IPS DF 6.9 (cell line): ENCODE measurements around the gene ACADVL.
"Not testable (repeated sequence)": the region's sequence is repeated elsewhere in the genome, so short reads cannot be mapped to it uniquely, and the experiment has no call there.

Experiments used
- DNase-seq: peaks from one replicate; pipeline ENCODE4 v3.0.0-alpha.2; 2013; ENCODE audit warnings: low read depth, low spot score
- H3K27ac ChIP-seq: one replicate; pipeline ENCODE4 v1.5.1; 2013; ENCODE audit warnings: low read length, control low read depth
- H3K27me3 ChIP-seq: 2 replicates; pipeline ENCODE4 v1.6.1; 2013; ENCODE audit warnings: mild to moderate bottlenecking, low read length; ENCODE audit not compliant: control insufficient read depth, insufficient read depth
- H3K36me3 ChIP-seq: 2 replicates; pipeline ENCODE4 v1.6.1; 2013; ENCODE audit warnings: low read length; ENCODE audit not compliant: control insufficient read depth, insufficient read depth
- H3K4me1 ChIP-seq: 2 replicates; pipeline ENCODE4 v1.6.1; 2013; ENCODE audit warnings: low read length; ENCODE audit not compliant: control insufficient read depth, insufficient read depth
- H3K4me3 ChIP-seq: 2 replicates; pipeline ENCODE4 v1.5.1; 2013; ENCODE audit warnings: mild to moderate bottlenecking, low read length
- H3K9me3 ChIP-seq: 2 replicates; pipeline ENCODE4 v1.6.1; 2013; ENCODE audit warnings: low read length, inconsistent platforms; ENCODE audit not compliant: control insufficient read depth, insufficient read depth
- WGBS: extraction: QIAGEN DNeasy Blood & Tissue Kit; methylation state at CpG from one replicate; pipeline ENCODE4 v1.1.7; 2013; ENCODE audit warnings: mixed read lengths, missing lambda C conversion rate; ENCODE audit not compliant: insufficient read length, insufficient coverage; 5-methylcytosine and 5-hydroxymethylcytosine counted together

The ACADVL gene

DNA sequence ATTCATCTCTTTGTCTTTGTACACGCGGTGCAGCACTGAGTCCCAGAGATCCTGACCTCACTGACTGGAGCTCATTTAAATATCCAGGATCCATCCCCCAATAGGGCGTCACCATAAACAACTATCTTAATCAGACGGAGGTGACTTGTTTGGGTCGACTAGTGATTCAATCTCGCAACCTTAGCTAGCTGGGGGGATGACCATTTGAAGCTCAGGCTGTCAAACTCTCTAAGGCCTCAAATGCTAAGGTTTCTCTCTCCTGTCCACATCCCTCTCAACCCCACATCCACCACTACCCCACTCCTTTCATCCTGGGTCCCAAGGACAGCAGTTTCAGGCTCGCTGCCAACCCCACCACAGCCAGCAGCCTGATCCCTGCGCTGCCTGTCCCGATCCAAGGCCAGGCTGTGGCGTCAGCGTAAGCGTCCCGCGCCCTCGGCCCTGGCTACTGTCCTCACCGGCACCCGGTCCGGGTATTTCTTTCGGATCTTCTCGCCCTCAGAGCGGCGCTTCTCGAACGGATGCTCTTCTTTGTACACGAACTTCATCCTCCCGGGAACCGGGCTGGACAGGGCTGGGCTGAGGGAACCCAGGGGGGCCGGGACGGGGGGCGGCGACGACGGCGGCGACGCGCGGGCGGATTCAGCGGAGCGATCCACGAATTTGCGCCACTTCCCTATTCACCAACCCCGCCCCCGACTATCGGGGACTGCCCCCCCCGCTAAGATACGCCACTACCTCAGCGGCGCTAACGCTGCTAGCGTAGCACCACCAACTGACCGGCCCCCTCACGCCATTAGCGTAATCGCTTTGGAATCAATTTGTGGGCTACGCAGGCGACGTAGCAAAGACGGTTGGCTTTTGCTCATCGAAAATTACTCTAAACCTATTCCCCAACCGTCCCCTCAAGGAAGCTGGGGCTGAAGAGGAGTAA is 22.3 kb downstream of the ACADVL start, which contains the start of gene GABARAP:
TSS of gene GABARAP (minus strand) at position 667 of the 934 bp plus-strand sequence. CDS start at position 548, 119 bp downstream.
- Histone ChIP-seq H3K36me3 (peaks cover 4% of the 10 kb centered on the region; the same call in 1 of the 2 replicates), H3K27ac (no peak within 1 kb of the TSS), H3K4me3 (peak within 1 kb of the TSS; percentile 84), H3K4me1 (no peaks in the 10 kb centered on the region; the same call in 1 of the 2 replicates), H3K9me3 (no peaks in the 10 kb centered on the region), H3K27me3 (no peaks in the 10 kb centered on the region)
- no peak for DNase-seq
- WGBS, result no CpG with 5 or more reads among the region's 62 CpGs

DNA sequence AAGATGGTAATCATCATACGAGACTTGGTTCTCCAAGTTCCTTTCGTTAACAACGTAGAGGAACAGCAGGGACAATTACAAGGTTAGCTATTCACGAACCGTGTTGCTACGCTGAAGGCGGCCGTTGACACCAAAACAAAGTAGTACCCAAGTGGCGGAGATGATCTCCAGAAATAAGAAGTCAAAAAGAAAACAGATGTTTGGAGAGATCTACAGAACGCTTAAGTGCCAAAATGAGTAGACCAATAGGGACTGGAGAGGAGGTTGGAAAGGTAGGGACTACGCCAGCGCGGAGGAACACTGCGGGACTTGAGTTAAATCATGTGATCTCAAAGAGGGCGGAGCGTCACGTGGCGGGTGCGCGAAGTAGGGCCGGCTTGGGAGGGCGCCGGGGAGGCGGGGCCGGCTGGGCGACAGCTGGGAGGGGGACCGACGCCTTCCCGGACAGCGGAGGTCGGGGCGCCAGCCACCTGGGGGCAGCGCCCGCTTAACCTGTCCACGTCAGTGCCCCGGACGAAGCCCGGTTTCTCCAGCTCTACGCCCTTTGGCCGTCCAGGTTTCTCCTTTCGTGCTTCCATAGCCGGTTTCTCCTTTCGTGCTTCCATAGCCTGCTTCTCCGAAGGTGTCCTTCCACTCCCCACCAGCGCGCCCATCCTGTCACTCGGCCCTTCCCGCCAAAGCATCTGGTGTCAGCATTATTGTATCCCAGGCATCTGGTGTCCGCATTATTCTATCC is 23.1 kb downstream of the ACADVL start:
- WGBS, result no CpG with 5 or more reads among the region's 49 CpGs
- Histone ChIP-seq H3K4me3 (peak overlapping the region; percentile 84; the same call in 1 of the 2 replicates), H3K36me3 (peaks cover 4% of the 10 kb centered on the region; the same call in 1 of the 2 replicates), H3K9me3 (no peaks in the 10 kb centered on the region), H3K27me3 (no peaks in the 10 kb centered on the region), H3K4me1 (no peaks in the 10 kb centered on the region; the same call in 1 of the 2 replicates), H3K27ac (no peak overlapping the region)
- no peak for DNase-seq

DNA sequence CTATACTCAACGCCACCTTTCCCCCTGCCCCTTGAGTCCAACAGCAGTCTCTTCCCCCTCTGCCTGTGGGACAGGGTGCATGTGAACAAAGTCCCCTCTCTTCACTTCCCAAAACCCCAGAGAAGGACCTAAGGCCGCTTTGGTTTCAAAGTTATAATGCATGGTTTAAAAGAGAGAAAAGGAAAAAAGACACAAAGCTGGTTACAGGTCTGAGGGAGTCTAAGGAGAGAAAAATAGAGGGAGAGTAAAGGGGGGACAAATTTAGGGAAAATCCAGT is 23.7 kb downstream of the ACADVL start:
- DNase-seq, result no peak
- H3K36me3 ChIP-seq, result peaks cover 4% of the 10 kb centered on the region; the same call in 1 of the 2 replicates
- H3K27me3 ChIP-seq, result no peaks in the 10 kb centered on the region
- H3K9me3 ChIP-seq, result no peaks in the 10 kb centered on the region
- no CpG with 5 or more reads among the region's 2 CpGs for WGBS
- H3K4me3 ChIP-seq, result peak overlapping the region; percentile 13; the same call in 1 of the 2 replicates
- H3K4me1 ChIP-seq, result no peaks in the 10 kb centered on the region; the same call in 1 of the 2 replicates
- no peak overlapping the region for H3K27ac ChIP-seq

DNA sequence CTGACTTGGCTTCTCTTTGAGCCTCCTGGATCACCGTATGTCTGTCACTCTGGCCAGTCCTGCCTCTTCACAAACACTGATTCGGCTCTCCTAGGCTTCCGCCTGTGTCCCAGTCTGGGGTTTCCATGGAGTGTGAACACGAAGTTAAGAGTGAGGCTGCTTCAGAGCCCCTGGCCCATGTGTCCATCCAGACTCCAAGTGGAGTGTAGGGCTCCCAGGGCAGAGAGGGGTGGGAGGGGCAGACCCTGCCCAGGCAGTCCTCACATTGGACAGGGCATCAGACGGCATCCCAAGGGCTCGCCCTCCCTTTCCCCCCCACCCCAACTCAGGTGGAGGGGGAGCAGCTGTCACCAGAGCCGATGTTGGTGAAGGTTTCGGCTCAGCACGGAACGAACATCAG is 24.1 kb downstream of the ACADVL start:
- not testable (repeated sequence) for H3K27ac ChIP-seq, DNase-seq, H3K4me1 ChIP-seq, H3K4me3 ChIP-seq, H3K36me3 ChIP-seq, H3K27me3 ChIP-seq, H3K9me3 ChIP-seq
- no CpG with 5 or more reads among the region's 10 CpGs for WGBS

DNA sequence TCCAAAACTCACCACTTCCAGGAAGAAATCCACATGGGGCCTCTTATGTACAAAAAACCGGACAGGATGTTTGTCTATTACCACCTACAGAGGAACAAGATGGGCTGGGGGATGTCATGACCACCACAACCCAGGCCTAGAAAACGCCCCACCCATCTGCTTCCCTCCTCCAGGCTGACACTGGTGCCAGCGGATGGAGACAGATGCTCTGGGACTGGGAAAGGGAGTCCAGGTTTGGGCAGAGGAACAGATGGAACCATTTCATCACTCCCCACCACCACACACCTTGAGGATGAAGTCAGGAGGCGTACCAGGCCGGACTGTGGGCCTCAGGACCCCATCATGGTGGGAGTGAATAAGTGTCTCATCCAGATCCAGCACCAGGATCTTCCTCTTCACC is 27.0 kb downstream of the ACADVL start:
- H3K4me3 ChIP-seq, result no peak overlapping the region
- H3K9me3 ChIP-seq, result no peaks in the 10 kb centered on the region
- H3K36me3 ChIP-seq, result peaks cover 4% of the 10 kb centered on the region; the same call in 1 of the 2 replicates
- no CpG with 5 or more reads among the region's 5 CpGs for WGBS
- H3K27me3 ChIP-seq, result no peaks in the 10 kb centered on the region
- H3K4me1 ChIP-seq, result no peaks in the 10 kb centered on the region
- no peak overlapping the region for H3K27ac ChIP-seq
- no peak for DNase-seq

DNA sequence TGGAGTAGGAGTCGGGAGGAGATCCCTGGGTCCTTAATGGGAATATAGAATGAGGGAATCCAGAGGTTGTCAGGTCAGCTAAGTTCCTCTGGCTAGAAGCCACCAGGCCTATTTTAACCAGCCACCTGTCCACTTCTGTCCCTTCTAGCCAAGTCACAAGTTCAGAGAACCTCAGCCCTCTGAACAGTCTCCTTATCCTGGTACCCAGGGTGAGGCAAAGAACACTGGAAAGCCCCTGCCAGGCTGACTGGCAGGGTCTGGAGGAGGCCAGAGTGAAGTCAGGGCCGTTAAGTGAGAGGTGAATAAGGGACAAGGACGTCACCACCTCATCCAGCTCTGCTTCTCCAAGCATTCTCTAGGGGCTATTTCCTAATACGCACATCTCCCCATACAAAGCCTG is 29.1 kb downstream of the ACADVL start:
- peaks cover 3% of the 10 kb centered on the region; the same call in 1 of the 2 replicates for H3K36me3 ChIP-seq
- no peak for DNase-seq
- H3K27me3 ChIP-seq, result no peaks in the 10 kb centered on the region
- no peaks in the 10 kb centered on the region for H3K9me3 ChIP-seq
- H3K27ac ChIP-seq, result no peak overlapping the region
- no peaks in the 10 kb centered on the region for H3K4me1 ChIP-seq
- WGBS, result no CpG with 5 or more reads among the region's 4 CpGs
- no peak overlapping the region for H3K4me3 ChIP-seq

DNA sequence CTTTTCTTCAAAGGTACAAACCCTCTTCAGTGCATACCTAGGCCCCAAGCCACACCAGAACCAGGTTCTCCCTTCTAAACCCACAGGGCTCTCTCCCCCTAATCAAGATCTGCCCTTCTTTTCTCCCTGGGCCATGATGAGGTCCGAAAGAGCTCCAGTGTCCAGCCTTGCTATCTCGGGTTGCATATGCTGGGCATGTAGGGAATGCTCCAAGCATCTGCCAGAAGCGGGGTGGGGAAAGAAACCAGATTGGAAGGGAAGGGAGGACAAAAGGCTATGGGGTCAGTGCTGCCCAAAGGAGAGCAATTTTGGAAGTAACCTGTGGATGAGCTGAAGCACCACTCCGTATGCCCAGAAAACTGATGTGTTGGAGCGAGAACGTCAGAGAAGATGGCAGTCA is 29.5 kb downstream of the ACADVL start:
- Histone ChIP-seq H3K9me3 (no peaks in the 10 kb centered on the region), H3K4me3 (no peak overlapping the region), H3K27me3 (no peaks in the 10 kb centered on the region), H3K36me3 (no peaks in the 10 kb centered on the region; the same call in 1 of the 2 replicates), H3K27ac (no peak overlapping the region), H3K4me1 (no peaks in the 10 kb centered on the region)
- WGBS, result no CpG with 5 or more reads among the region's 6 CpGs
- DNase-seq, result no peak

DNA sequence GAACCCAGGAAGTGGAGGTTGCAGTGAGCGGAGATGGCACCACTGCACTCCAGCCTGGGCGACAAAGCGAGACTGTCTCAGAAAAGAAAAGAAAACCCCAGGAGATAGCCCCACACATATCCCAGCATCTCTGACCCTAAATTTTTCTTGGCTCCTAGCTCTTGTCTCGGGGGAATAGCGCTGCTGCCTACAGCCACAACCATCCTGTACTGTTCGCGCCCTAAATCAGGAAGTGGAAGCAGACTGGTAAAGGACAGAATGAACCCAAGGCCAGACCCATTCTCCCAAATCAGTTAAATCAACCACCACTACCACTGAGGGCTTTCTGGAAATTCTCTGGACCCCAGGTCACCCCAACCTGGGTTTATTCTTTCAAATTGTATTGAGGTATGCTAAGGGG is 30.1 kb downstream of the ACADVL start:
- H3K4me3 ChIP-seq, result no peak overlapping the region
- H3K27me3 ChIP-seq, result no peaks in the 10 kb centered on the region
- H3K9me3 ChIP-seq, result no peaks in the 10 kb centered on the region
- no peak for DNase-seq
- WGBS, result no CpG with 5 or more reads among the region's 7 CpGs
- no peaks in the 10 kb centered on the region for H3K4me1 ChIP-seq
- H3K36me3 ChIP-seq, result peaks cover 3% of the 10 kb centered on the region; the same call in 1 of the 2 replicates
- no peak overlapping the region for H3K27ac ChIP-seq

DNA sequence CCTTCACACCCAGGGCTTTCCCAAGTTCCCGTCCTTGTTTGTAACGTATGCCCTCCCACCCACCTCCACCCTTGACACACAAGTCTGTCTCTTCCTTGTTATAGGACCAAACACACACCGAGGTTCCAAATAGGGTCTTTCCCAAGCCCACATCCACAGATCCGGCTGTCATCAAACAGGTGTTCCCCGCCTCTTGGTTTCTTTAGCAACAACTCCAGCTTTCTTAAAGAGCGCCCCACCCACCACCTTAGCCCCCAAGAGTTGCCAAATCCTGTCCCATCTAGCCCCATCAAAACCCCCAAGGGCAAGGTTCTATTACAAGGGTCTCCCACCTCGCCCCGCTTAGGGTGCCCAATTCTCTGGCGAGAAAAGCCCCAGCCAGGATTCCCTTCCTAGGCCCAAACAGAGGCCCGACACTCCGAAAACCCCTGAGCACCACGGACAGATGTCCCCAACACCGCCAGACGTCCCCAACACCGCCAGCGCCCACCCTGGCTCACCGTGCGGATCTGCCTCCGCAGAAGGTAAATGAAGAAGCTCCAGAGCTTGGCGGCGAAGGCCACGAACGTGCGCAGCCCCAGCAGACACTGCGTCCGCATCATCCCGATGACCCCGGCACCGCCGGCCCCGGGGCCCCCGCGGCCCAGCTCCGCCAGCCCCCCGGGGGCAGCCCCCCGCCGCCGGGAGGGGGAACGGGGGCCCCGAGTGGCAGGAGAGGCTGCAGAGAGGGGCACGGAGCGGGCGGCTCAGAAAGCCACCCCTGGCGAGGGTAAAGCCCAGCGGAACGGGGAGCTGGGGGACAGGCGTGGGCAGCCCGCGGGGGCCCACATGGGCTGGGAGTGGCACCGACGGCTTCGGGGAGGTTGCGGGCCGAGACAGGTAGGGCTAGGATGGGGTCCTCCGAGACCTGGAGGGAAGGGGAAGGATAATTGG is 31.2 kb downstream of the ACADVL start:
- Histone ChIP-seq H3K36me3 (peaks cover 3% of the 10 kb centered on the region; the same call in 1 of the 2 replicates), H3K4me1 (no peaks in the 10 kb centered on the region), H3K9me3 (no peaks in the 10 kb centered on the region), H3K27me3 (no peaks in the 10 kb centered on the region), H3K27ac (no peak overlapping the region), H3K4me3 (peak overlapping the region; percentile 87)
- DNase-seq, result no peak
- no CpG with 5 or more reads among the region's 55 CpGs for WGBS
